SH-SY5Y (cell line): Measurements from ENCODE around the gene ZIC5.

ENCODE experiments used
- GATA2 ChIP-seq: IDR thresholded peaks from 2 replicates; pipeline ENCODE4 v1.6.1; 2011; ENCODE audit warnings: mild to moderate bottlenecking, low read depth, low read length
- GATA3 ChIP-seq: IDR thresholded peaks from 2 replicates; pipeline ENCODE4 v1.6.1; 2011; ENCODE audit warnings: low read depth, mild to moderate bottlenecking, low read length, moderate library complexity

DNA sequence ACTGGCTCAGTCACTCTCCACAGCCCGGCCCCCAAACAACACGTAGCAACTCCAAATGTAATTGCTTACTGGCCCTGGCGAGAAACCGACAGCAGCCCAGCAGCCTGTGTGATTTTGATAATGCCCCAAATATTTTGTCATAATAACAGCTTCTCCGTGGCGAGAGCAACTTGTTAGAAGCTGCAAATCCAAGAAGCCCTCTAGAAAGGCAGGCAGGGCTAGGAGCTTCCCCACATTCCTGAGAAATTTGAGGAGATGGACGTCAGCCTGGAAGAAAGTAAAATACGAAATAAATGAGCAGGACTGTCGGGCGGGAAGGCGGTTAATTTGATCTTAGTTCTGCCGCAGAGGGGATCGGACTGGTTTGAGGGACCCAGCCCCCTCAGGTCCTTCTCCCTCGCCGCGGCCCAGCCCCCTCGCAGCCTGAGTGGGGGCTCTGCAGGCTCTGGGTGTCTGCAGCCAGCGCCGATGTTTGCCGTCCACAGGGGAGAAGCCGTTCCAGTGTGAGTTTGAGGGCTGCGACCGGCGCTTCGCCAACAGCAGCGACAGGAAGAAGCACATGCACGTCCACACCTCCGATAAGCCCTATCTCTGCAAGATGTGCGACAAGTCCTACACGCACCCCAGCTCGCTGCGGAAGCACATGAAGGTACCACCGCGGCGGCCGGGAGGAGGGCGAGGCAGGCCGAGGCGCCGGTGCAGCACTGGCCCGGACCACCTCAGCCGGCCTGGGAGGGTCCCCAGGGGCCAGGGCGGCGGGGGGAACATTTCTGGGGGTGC, 13.1 kb upstream of the ZIC5 start:
- TF ChIP-seq GATA2 (no peak), GATA3 (no peak)
